ENCODE data around the gene APBA3.

Gene APBA3

GRCh38 chr19:3771000-3771905, 9.8 kb upstream of the APBA3 start:
- DNase-seq (ENCODE audit: low read depth in 1 of 2, low spot score in 1 of 2): no peak
- Histone ChIP-seq H3K27ac (replicated peaks) (no peak overlapping the region), H3K27me3 (ENCODE audit: insufficient read depth, poor library complexity, severe bottlenecking) (no peaks in the 10 kb centered on the region), H3K4me3 (replicated peaks; ENCODE audit: insufficient read depth, low read length) (no peak overlapping the region)
- TF ChIP-seq, protein P1, sequence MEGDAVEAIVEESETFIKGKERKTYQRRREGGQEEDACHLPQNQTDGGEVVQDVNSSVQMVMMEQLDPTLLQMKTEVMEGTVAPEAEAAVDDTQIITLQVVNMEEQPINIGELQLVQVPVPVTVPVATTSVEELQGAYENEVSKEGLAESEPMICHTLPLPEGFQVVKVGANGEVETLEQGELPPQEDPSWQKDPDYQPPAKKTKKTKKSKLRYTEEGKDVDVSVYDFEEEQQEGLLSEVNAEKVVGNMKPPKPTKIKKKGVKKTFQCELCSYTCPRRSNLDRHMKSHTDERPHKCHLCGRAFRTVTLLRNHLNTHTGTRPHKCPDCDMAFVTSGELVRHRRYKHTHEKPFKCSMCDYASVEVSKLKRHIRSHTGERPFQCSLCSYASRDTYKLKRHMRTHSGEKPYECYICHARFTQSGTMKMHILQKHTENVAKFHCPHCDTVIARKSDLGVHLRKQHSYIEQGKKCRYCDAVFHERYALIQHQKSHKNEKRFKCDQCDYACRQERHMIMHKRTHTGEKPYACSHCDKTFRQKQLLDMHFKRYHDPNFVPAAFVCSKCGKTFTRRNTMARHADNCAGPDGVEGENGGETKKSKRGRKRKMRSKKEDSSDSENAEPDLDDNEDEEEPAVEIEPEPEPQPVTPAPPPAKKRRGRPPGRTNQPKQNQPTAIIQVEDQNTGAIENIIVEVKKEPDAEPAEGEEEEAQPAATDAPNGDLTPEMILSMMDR (IDR thresholded peaks at IDR 0.05; ENCODE audit: insufficient read depth, low read length): no peak
- TF ChIP-seq POLR2AphosphoS5 (IDR thresholded peaks at IDR 0.05; ENCODE audit: low read depth) (no peak), SPI1 (IDR thresholded peaks at IDR 0.05; ENCODE audit: borderline replicate concordance, low read depth) (no peak), GABPA (IDR thresholded peaks at IDR 0.05; ENCODE audit: low read depth) (no peak), REST (IDR thresholded peaks at IDR 0.05; ENCODE audit: insufficient replicate concordance, low read depth) (no peak)

GRCh38 chr19:3770136-3770999, 8.9 kb upstream of the APBA3 start:
- H3K27me3 ChIP-seq (ENCODE audit: insufficient read depth, poor library complexity, severe bottlenecking): no peaks in the 10 kb centered on the region
- DNase-seq (ENCODE audit: low read depth in 1 of 2, low spot score in 1 of 2): no peak
- H3K4me3 ChIP-seq (replicated peaks; ENCODE audit: insufficient read depth, low read length): no peak overlapping the region
- TF ChIP-seq SPI1 (IDR thresholded peaks at IDR 0.05; ENCODE audit: borderline replicate concordance, low read depth) (no peak), POLR2AphosphoS5 (IDR thresholded peaks at IDR 0.05; ENCODE audit: low read depth) (no peak), REST (IDR thresholded peaks at IDR 0.05; ENCODE audit: insufficient replicate concordance, low read depth) (no peak), GABPA (IDR thresholded peaks at IDR 0.05; ENCODE audit: low read depth) (no peak)
- TF ChIP-seq, protein P1 (IDR thresholded peaks at IDR 0.05; ENCODE audit: insufficient read depth, low read length): no peak
- no peak overlapping the region for H3K27ac ChIP-seq (replicated peaks)

GRCh38 chr19:3769494-3769893, 8.0 kb upstream of the APBA3 start:
- no peak overlapping the region for H3K4me3 ChIP-seq (replicated peaks; ENCODE audit: insufficient read depth, low read length)
- DNase-seq (ENCODE audit: low read depth in 1 of 2, low spot score in 1 of 2): no peak
- TF ChIP-seq POLR2AphosphoS5 (IDR thresholded peaks at IDR 0.05; ENCODE audit: low read depth): no peak
- no peak for TF ChIP-seq REST (IDR thresholded peaks at IDR 0.05; ENCODE audit: insufficient replicate concordance, low read depth)
- TF ChIP-seq, protein P1 (IDR thresholded peaks at IDR 0.05; ENCODE audit: insufficient read depth, low read length): no peak
- TF ChIP-seq GABPA (IDR thresholded peaks at IDR 0.05; ENCODE audit: low read depth): no peak
- no peak for TF ChIP-seq SPI1 (IDR thresholded peaks at IDR 0.05; ENCODE audit: borderline replicate concordance, low read depth)
- H3K27me3 ChIP-seq (ENCODE audit: insufficient read depth, poor library complexity, severe bottlenecking): no peaks in the 10 kb centered on the region
- no peak overlapping the region for H3K27ac ChIP-seq (replicated peaks)

Measured in HL-60 (cell line).